ENCODE results near the gene OR6A2. TPM values are rescaled to one million over a fixed set of nuclear protein-coding genes. Genes with fewer than 3 reads are reported as not detected.

OR6A2 gene
- 0.25 and 0.66 TPM in 2 replicates for total RNA-seq (2012; rRNA removed)

GRCh38 chr11:6799402-6799801 lies at the start of gene OR6A2:
OR6A2 (minus strand) TSS chr11:6799689; CDS start chr11:6795708, 3,981 bp downstream.
- Histone ChIP-seq H3K36me3 (ENCODE audit: insufficient read depth, low read length) (no peaks in the 10 kb centered on the region), H3K4me3 (ENCODE audit: low read length) (no peak within 1 kb of the TSS)

GRCh38 chr11:6845383-6845782 lies 45.9 kb upstream of the OR6A2 start, which contains the start of gene OR10A5:
OR10A5 (plus strand) TSS chr11:6845683; CDS start chr11:6845683, 0 bp downstream.
- H3K4me2 ChIP-seq (ENCODE audit: low read length) = no peak within 1 kb of the TSS
- no peak within 1 kb of the TSS for H3K4me3 ChIP-seq (ENCODE audit: low read length)
- no peaks in the 10 kb centered on the region for H3K9me3 ChIP-seq (replicated peaks; ENCODE audit: low read length)
- H3K4me1 ChIP-seq (ENCODE audit: control insufficient read depth, insufficient read depth, low read length) = no peaks in the 10 kb centered on the region
- no peak within 1 kb of the TSS for H3K9ac ChIP-seq (ENCODE audit: low read depth, low read length)
- no peaks in the 10 kb centered on the region for H3K27me3 ChIP-seq (ENCODE audit: control insufficient read depth, insufficient read depth, low read length)
- no peaks in the 10 kb centered on the region for H3K36me3 ChIP-seq (ENCODE audit: insufficient read depth, low read length)

More at GRCh38 chr11:6799402-6799801, at the start of gene OR6A2:
- Histone ChIP-seq H3K4me1 (ENCODE audit: control insufficient read depth, insufficient read depth, low read length) (no peaks in the 10 kb centered on the region), H3K9ac (ENCODE audit: low read depth, low read length) (no peak within 1 kb of the TSS), H3K9me3 (replicated peaks; ENCODE audit: low read length) (no peaks in the 10 kb centered on the region), H3K27me3 (ENCODE audit: control insufficient read depth, insufficient read depth, low read length) (no peaks in the 10 kb centered on the region), H3K4me2 (ENCODE audit: low read length) (no peak within 1 kb of the TSS)

- Histone ChIP-seq H3K9me3 (replicated peaks; ENCODE audit: low read length) (no peaks in the 10 kb centered on the region), H3K27me3 (ENCODE audit: control insufficient read depth, insufficient read depth, low read length) (no peaks in the 10 kb centered on the region), H3K4me2 (ENCODE audit: low read length) (no peak overlapping the region), H3K36me3 (ENCODE audit: insufficient read depth, low read length) (no peaks in the 10 kb centered on the region), H3K9ac (ENCODE audit: low read depth, low read length) (no peak overlapping the region), H3K4me1 (ENCODE audit: control insufficient read depth, insufficient read depth, low read length) (no peaks in the 10 kb centered on the region), H3K4me3 (ENCODE audit: low read length) (no peak overlapping the region)
Observed at GRCh38 chr11:6844356-6844755, 44.9 kb upstream of the OR6A2 start.

- Histone ChIP-seq H3K4me3 (ENCODE audit: low read length) (no peak overlapping the region), H3K9me3 (replicated peaks; ENCODE audit: low read length) (no peaks in the 10 kb centered on the region), H3K9ac (ENCODE audit: low read depth, low read length) (no peak overlapping the region), H3K4me1 (ENCODE audit: control insufficient read depth, insufficient read depth, low read length) (no peaks in the 10 kb centered on the region), H3K27me3 (ENCODE audit: control insufficient read depth, insufficient read depth, low read length) (no peaks in the 10 kb centered on the region), H3K4me2 (ENCODE audit: low read length) (no peak overlapping the region), H3K36me3 (ENCODE audit: insufficient read depth, low read length) (no peaks in the 10 kb centered on the region)
Observed at GRCh38 chr11:6843670-6844069, 44.2 kb upstream of the OR6A2 start.

- no peaks in the 10 kb centered on the region for H3K27me3 ChIP-seq (ENCODE audit: control insufficient read depth, insufficient read depth, low read length)
- H3K9me3 ChIP-seq (replicated peaks; ENCODE audit: low read length) = no peaks in the 10 kb centered on the region
- no peaks in the 10 kb centered on the region for H3K4me1 ChIP-seq (ENCODE audit: control insufficient read depth, insufficient read depth, low read length)
- H3K36me3 ChIP-seq (ENCODE audit: insufficient read depth, low read length) = no peaks in the 10 kb centered on the region
- no peak overlapping the region for H3K4me3 ChIP-seq (ENCODE audit: low read length)
- H3K9ac ChIP-seq (ENCODE audit: low read depth, low read length) = no peak overlapping the region
- no peak overlapping the region for H3K4me2 ChIP-seq (ENCODE audit: low read length)
Observed at GRCh38 chr11:6841694-6842093, 42.2 kb upstream of the OR6A2 start.

- Histone ChIP-seq H3K36me3 (ENCODE audit: insufficient read depth, low read length) (no peaks in the 10 kb centered on the region), H3K9ac (ENCODE audit: low read depth, low read length) (no peak overlapping the region), H3K9me3 (replicated peaks; ENCODE audit: low read length) (no peaks in the 10 kb centered on the region), H3K27me3 (ENCODE audit: control insufficient read depth, insufficient read depth, low read length) (peaks cover 8% of the 10 kb centered on the region), H3K4me2 (ENCODE audit: low read length) (no peak overlapping the region), H3K4me3 (ENCODE audit: low read length) (no peak overlapping the region), H3K4me1 (ENCODE audit: control insufficient read depth, insufficient read depth, low read length) (no peaks in the 10 kb centered on the region)
Observed at GRCh38 chr11:6834021-6834420, 34.5 kb upstream of the OR6A2 start.

- Histone ChIP-seq H3K4me1 (ENCODE audit: control insufficient read depth, insufficient read depth, low read length) (no peaks in the 10 kb centered on the region), H3K4me3 (ENCODE audit: low read length) (no peak overlapping the region), H3K27me3 (ENCODE audit: control insufficient read depth, insufficient read depth, low read length) (peaks cover 8% of the 10 kb centered on the region), H3K36me3 (ENCODE audit: insufficient read depth, low read length) (no peaks in the 10 kb centered on the region), H3K9me3 (replicated peaks; ENCODE audit: low read length) (no peaks in the 10 kb centered on the region), H3K4me2 (ENCODE audit: low read length) (no peak overlapping the region), H3K9ac (ENCODE audit: low read depth, low read length) (no peak overlapping the region)
Observed at GRCh38 chr11:6833356-6833755, 33.9 kb upstream of the OR6A2 start.

GRCh38 chr11:6828103-6828502 lies 28.6 kb upstream of the OR6A2 start:
- Histone ChIP-seq H3K4me1 (ENCODE audit: control insufficient read depth, insufficient read depth, low read length) (no peaks in the 10 kb centered on the region), H3K9me3 (replicated peaks; ENCODE audit: low read length) (no peaks in the 10 kb centered on the region), H3K4me2 (ENCODE audit: low read length) (no peak overlapping the region), H3K36me3 (ENCODE audit: insufficient read depth, low read length) (no peaks in the 10 kb centered on the region), H3K9ac (ENCODE audit: low read depth, low read length) (no peak overlapping the region), H3K27me3 (ENCODE audit: control insufficient read depth, insufficient read depth, low read length) (peaks cover under 1% of the 10 kb centered on the region), H3K4me3 (ENCODE audit: low read length) (no peak overlapping the region)

- Histone ChIP-seq H3K27me3 (ENCODE audit: control insufficient read depth, insufficient read depth, low read length) (no peaks in the 10 kb centered on the region), H3K4me2 (ENCODE audit: low read length) (no peak overlapping the region), H3K9ac (ENCODE audit: low read depth, low read length) (no peak overlapping the region), H3K4me1 (ENCODE audit: control insufficient read depth, insufficient read depth, low read length) (no peaks in the 10 kb centered on the region), H3K36me3 (ENCODE audit: insufficient read depth, low read length) (no peaks in the 10 kb centered on the region), H3K9me3 (replicated peaks; ENCODE audit: low read length) (no peaks in the 10 kb centered on the region), H3K4me3 (ENCODE audit: low read length) (no peak overlapping the region)
Observed at GRCh38 chr11:6825231-6825744, 25.8 kb upstream of the OR6A2 start.

- no peak overlapping the region for H3K9ac ChIP-seq (ENCODE audit: low read depth, low read length)
- H3K9me3 ChIP-seq (replicated peaks; ENCODE audit: low read length) = no peaks in the 10 kb centered on the region
- H3K4me3 ChIP-seq (ENCODE audit: low read length) = no peak overlapping the region
- no peaks in the 10 kb centered on the region for H3K4me1 ChIP-seq (ENCODE audit: control insufficient read depth, insufficient read depth, low read length)
- H3K27me3 ChIP-seq (ENCODE audit: control insufficient read depth, insufficient read depth, low read length) = no peaks in the 10 kb centered on the region
- H3K36me3 ChIP-seq (ENCODE audit: insufficient read depth, low read length) = no peaks in the 10 kb centered on the region
- no peak overlapping the region for H3K4me2 ChIP-seq (ENCODE audit: low read length)
Observed at GRCh38 chr11:6824136-6824823, 24.8 kb upstream of the OR6A2 start.

- no peaks in the 10 kb centered on the region for H3K36me3 ChIP-seq (ENCODE audit: insufficient read depth, low read length)
- no peak overlapping the region for H3K4me3 ChIP-seq (ENCODE audit: low read length)
- H3K9ac ChIP-seq (ENCODE audit: low read depth, low read length) = no peak overlapping the region
- H3K4me1 ChIP-seq (ENCODE audit: control insufficient read depth, insufficient read depth, low read length) = no peaks in the 10 kb centered on the region
- no peaks in the 10 kb centered on the region for H3K9me3 ChIP-seq (replicated peaks; ENCODE audit: low read length)
- no peak overlapping the region for H3K4me2 ChIP-seq (ENCODE audit: low read length)
- H3K27me3 ChIP-seq (ENCODE audit: control insufficient read depth, insufficient read depth, low read length) = no peaks in the 10 kb centered on the region
Observed at GRCh38 chr11:6818967-6819366, 19.5 kb upstream of the OR6A2 start.

- no peak overlapping the region for H3K4me3 ChIP-seq (ENCODE audit: low read length)
- H3K36me3 ChIP-seq (ENCODE audit: insufficient read depth, low read length) = no peaks in the 10 kb centered on the region
- no peaks in the 10 kb centered on the region for H3K4me1 ChIP-seq (ENCODE audit: control insufficient read depth, insufficient read depth, low read length)
- no peaks in the 10 kb centered on the region for H3K9me3 ChIP-seq (replicated peaks; ENCODE audit: low read length)
- no peaks in the 10 kb centered on the region for H3K27me3 ChIP-seq (ENCODE audit: control insufficient read depth, insufficient read depth, low read length)
- no peak overlapping the region for H3K9ac ChIP-seq (ENCODE audit: low read depth, low read length)
- H3K4me2 ChIP-seq (ENCODE audit: low read length) = no peak overlapping the region
Observed at GRCh38 chr11:6817694-6818093, 18.2 kb upstream of the OR6A2 start.
